Coronary artery (tissue), 2 donors: ENCODE results near the gene UQCRH.
A peak's percentile ranks its signal among the peaks of the same experiment; 100 is the strongest.

ENCODE experiments used
- DNase-seq: peaks from one replicate; pipeline ENCODE4 v3.0.0-alpha.2; 2017; ENCODE audit warnings: low spot score
- H3K27ac ChIP-seq, 2 donors: fragments of 200-600 bp; sonication (generic); one replicate each; pipeline ENCODE4 v1.5.1; 2016 to 2019
- H3K4me3 ChIP-seq: fragments of 200-600 bp; sonication (generic); 2 replicates; pipeline ENCODE4 v1.5.1; 2016; ENCODE audit warnings: mild to moderate bottlenecking, moderate library complexity
- CTCF ChIP-seq: fragments of 200-600 bp; sonication (generic); IDR thresholded peaks from one replicate; pipeline ENCODE4 v1.5.1; 2019; ENCODE audit warnings: antibody characterized with exemption

Gene UQCRH

GRCh38 chr1:46303038-46303871 is at the start of gene UQCRH, which contains the start of gene LRRC41:
Gene UQCRH, plus strand, starts transcription at chr1:46303698. Its CDS starts 69 bp downstream, at chr1:46303767.
Gene LRRC41, minus strand, starts transcription at chr1:46303616. Its CDS starts 294 bp downstream, at chr1:46303322.
- no peak for TF ChIP-seq CTCF
- Histone ChIP-seq H3K27ac (peak within 1 kb of the TSS; percentile 89 to 99), H3K4me3 (peak within 1 kb of the TSS; percentile 97)
- peak; percentile 97 for DNase-seq

- Histone ChIP-seq H3K4me3 (no peak overlapping the region), H3K27ac (no peak overlapping the region)
- no peak for TF ChIP-seq CTCF
- no peak for DNase-seq
Measured at GRCh38 chr1:46254668-46255067, 48.8 kb upstream of the UQCRH start.

GRCh38 chr1:46256523-46256922 is 47.0 kb upstream of the UQCRH start:
- no peak for DNase-seq
- TF ChIP-seq CTCF = no peak
- no peak overlapping the region for H3K4me3 ChIP-seq
- H3K27ac ChIP-seq = no peak overlapping the region

DNA sequence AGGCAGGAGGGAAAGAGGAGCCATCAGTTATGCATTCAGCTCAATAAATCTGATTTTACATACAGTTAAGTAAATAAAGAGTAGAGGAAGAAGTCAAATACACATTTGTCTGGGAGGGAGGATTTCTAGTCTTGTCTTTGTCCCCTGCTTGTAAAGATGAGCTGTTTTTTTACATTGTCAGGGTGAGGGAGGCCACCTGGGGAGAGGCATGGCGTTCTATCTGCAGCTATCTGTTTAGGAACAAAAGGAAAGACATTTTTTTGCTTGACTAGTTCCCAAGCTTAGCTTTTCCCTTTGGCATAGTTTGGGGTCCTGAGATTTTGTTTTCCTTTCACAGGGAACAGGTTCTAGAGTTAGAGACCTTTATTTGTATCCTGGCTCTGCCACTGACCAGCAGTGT is 41.0 kb upstream of the UQCRH start:
- TF ChIP-seq CTCF = no peak
- Histone ChIP-seq H3K4me3 (no peak overlapping the region), H3K27ac (no peak overlapping the region)
- DNase-seq = no peak

DNA sequence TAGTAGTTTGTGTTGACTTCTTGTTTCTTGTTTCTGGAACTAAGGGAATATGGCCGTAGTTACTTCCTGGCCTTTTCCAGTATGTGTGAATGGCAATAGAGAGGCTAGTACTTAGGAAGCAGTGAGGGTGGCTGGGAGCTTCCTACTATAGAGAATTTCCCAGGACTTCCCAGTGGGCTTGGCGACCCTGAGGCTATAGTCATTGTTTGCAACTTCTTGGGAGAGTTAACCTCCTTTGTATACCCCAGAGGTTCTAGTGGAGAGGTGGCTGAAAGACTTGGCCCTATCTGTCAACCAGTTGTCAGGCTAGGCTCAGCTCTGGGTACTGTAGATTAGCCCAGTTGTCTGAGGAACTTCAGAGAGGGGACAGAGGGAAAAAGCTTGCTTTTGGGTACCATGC is 40.4 kb upstream of the UQCRH start:
- DNase-seq = no peak
- no peak for TF ChIP-seq CTCF
- no peak overlapping the region for H3K4me3 ChIP-seq

GRCh38 chr1:46268578-46268977 is 34.9 kb upstream of the UQCRH start:
- DNase-seq = no peak
- no peak for TF ChIP-seq CTCF
- no peak overlapping the region for H3K27ac ChIP-seq

More for the DNA sequence above, 40.4 kb upstream of the UQCRH start:
- H3K27ac ChIP-seq = no peak overlapping the region

More at GRCh38 chr1:46268578-46268977, 34.9 kb upstream of the UQCRH start:
- H3K4me3 ChIP-seq = no peak overlapping the region
